GM06990 (cell line): ENCODE data around the gene USP24.

Experiments
- DNase-seq: peaks from one replicate; pipeline ENCODE4 v3.0.0-alpha.2; 2011; ENCODE audit not compliant: insufficient read length; ENCODE audit errors: extremely low read depth
- H3K27me3 ChIP-seq: replicated peaks from 2 replicates; pipeline ENCODE4 v1.6.0; 2011; ENCODE audit warnings: low read length; ENCODE audit not compliant: control insufficient read depth, insufficient read depth
- H3K36me3 ChIP-seq: 2 replicates; pipeline ENCODE4 v1.5.1; 2011; ENCODE audit warnings: low read length; ENCODE audit not compliant: control insufficient read depth, insufficient read depth
- H3K4me3 ChIP-seq: replicated peaks from 2 replicates; pipeline ENCODE4 v1.5.1; 2011; ENCODE audit warnings: low read depth, mild to moderate bottlenecking, control low read depth, low read length
- TF ChIP-seq, protein P1 (sequence below): IDR thresholded peaks from 2 replicates; pipeline ENCODE4 v1.5.1; 2011; ENCODE audit warnings: low read length, control low read depth, mild to moderate bottlenecking, inconsistent platforms; ENCODE audit not compliant: insufficient read depth, poor library complexity, severe bottlenecking

Gene USP24

DNA sequence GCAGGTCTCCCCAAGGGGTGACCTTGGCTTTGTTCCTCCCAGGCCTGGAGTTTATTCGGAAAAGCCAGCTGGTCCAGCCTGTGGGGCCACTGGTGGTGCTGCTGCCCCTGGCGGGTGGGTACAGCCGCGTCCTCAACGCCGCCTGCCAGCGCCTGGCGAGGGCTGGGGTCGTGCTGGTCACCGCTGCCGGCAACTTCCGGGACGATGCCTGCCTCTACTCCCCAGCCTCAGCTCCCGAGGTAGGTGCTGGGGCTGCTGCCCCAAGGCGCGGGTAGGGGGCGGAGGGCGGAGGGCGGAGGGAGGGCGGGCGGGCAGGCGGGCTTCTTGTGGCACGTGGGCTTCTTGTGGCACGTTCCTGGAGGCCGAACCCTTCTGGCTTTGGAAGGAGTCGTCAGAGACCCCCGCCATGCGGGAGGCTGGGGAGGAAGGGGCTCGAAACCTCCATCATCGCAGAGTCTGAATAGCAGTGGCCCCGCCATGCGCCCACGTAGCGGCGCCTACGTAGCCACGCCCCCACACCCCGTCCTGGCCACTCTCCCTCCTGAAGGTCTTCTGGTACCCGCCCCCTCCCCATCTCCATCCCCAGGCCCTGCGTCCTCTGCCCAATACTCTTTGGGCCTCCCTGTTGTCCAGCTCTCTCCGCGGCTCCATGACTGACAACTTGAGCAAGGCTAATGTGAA, 159.1 kb downstream of the USP24 start:
- H3K36me3 ChIP-seq = no peaks in the 10 kb centered on the region
- H3K4me3 ChIP-seq = no peak overlapping the region
- DNase-seq = no peak
- TF ChIP-seq, protein P1, sequence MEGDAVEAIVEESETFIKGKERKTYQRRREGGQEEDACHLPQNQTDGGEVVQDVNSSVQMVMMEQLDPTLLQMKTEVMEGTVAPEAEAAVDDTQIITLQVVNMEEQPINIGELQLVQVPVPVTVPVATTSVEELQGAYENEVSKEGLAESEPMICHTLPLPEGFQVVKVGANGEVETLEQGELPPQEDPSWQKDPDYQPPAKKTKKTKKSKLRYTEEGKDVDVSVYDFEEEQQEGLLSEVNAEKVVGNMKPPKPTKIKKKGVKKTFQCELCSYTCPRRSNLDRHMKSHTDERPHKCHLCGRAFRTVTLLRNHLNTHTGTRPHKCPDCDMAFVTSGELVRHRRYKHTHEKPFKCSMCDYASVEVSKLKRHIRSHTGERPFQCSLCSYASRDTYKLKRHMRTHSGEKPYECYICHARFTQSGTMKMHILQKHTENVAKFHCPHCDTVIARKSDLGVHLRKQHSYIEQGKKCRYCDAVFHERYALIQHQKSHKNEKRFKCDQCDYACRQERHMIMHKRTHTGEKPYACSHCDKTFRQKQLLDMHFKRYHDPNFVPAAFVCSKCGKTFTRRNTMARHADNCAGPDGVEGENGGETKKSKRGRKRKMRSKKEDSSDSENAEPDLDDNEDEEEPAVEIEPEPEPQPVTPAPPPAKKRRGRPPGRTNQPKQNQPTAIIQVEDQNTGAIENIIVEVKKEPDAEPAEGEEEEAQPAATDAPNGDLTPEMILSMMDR = no peak
- H3K27me3 ChIP-seq = no peaks in the 10 kb centered on the region

DNA sequence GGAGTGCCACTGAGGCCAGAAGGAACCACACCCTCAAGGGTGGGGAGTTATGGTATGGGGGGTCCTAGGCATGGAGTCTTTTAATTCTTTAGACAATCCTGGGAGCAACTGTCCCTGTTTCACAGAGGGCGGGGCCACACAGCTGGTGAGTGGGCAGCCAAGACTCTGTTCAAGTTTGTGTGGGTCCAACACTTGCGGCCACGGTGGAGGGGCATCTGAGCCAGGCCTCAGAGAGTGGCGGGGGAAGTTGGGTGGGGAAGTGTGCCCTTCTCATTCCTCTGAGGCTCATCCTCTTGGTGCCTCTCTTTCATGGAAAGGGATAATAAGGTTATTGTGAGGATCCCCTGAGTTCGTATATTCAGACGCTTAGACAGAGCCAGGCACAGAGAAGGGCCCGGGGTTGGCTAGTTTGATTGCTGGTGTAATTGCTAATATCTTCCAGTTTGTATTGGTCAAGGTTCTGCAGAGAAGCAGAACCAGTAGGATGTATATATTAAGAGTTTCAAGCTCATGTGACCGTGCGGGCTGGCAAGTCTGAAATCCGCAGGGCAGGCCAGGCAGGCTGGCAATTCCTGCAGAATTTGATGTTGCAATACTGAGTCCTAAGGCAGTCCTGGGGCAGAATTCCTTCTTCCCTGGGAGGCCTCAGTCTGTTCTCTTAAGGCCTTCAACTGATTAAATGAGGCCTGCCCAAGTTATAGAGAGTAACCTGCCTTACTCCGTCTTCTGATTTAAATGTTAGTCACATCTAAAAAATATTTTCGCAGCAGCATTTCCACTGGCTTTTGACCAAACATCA, 159.9 kb downstream of the USP24 start:
- H3K27me3 ChIP-seq = no peaks in the 10 kb centered on the region
- TF ChIP-seq, protein P1 = no peak
- no peaks in the 10 kb centered on the region for H3K36me3 ChIP-seq

DNA sequence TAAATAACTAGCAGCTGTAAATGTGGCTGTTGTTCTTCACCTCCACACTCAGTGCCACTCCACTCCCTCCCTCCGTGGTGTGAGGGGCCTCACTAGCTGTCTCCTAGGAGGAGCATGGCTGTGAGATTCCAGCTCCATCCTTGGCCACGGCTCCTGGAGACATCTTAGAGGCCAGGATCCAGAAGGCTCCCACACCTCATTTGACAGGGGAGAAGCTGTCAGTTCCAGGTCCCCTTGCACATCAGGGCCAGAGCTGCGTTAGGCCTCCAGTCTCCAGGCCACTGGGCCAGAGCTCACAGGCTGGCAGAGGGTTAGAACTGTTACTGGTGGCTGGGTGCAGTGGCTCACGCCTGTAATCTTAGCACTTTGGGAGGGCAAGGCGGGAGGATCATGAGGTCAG, 160.8 kb downstream of the USP24 start:
- Histone ChIP-seq H3K4me3 (no peak overlapping the region), H3K36me3 (no peaks in the 10 kb centered on the region)
- TF ChIP-seq, protein P1 = no peak

More for the DNA sequence above, 159.9 kb downstream of the USP24 start:
- DNase-seq = no peak
- H3K4me3 ChIP-seq = no peak overlapping the region

DNA sequence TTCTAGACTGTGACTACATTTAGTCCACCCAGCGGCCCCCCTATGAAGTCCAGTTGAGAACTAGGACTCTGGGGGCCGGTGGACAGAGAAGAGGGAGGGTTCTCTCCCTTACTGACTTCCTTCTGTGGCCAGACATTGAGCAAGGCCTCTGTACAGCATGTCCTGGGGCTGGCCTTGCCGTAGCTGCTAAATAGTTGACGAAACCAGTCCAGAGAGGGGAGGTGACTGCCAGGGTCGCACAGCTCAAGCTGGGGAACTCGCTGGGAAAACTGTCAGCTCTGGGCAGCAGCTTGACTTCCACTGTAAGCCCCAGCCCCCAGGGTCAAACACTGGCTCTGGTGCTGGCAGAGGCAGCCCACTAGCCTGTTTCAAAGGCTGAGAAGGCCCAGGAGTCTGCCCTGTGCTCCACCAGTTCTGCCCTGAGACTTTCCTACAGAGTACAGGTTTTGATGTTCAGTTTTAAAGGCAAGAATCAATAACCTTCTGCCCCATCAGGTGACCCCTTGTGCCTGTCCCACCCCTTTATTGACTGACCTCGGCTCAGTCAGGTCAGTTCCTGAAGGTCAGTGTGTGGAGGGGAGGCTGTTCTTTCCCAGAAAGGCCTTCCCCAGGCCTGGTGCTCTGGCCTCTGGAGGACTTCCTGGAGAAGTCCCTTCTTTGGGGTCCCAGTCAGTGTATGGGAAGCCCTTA, 161.8 kb downstream of the USP24 start:
- TF ChIP-seq, protein P1 = no peak
- no peak for DNase-seq
- Histone ChIP-seq H3K27me3 (no peaks in the 10 kb centered on the region), H3K4me3 (no peak overlapping the region), H3K36me3 (no peaks in the 10 kb centered on the region)

More for the DNA sequence above, 160.8 kb downstream of the USP24 start:
- no peaks in the 10 kb centered on the region for H3K27me3 ChIP-seq
- no peak for DNase-seq

DNA sequence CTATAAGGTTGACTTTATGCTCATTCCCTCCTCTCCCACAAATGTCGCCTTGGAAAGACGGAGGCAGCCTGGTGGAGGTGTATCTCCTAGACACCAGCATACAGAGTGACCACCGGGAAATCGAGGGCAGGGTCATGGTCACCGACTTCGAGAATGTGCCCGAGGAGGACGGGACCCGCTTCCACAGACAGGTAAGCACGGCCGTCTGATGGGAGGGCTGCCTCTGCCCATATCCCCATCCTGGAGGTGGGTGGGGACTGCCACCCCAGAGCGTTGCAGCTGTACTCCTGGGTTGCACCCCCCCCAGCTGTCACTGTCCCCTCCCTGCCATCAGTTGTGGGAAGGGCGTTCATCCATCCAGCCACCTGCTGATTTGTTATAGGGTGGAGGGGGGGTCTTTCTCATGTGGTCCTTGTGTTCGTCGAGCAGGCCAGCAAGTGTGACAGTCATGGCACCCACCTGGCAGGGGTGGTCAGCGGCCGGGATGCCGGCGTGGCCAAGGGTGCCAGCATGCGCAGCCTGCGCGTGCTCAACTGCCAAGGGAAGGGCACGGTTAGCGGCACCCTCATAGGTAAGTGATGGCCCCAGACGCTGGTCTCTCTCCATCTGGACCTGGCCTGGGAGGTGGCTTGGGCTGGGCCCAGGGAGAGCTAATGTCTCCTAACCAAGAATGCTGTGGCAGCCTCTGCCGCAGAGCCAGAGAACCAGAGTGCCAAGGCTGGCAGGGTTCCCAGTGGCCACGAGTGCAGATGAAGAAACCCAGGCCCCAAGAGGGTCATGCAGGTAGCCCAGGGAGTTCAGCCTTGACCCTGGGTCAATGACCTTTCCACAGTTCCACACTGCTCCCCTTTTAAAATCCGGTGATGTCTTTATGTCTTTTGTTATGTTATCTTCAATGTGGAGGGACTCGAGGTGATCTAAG, 162.7 kb downstream of the USP24 start:
- Histone ChIP-seq H3K36me3 (no peaks in the 10 kb centered on the region), H3K27me3 (no peaks in the 10 kb centered on the region), H3K4me3 (no peak overlapping the region)
- DNase-seq = no peak
- TF ChIP-seq, protein P1 = no peak
